HTR-8/SVneo (cell line): ENCODE results near the gene HPS3.
A peak's percentile ranks its signal among the peaks of the same experiment; 100 is the strongest.
"Not testable (repeated sequence)": the region's sequence is repeated elsewhere in the genome, so short reads cannot be mapped to it uniquely, and the experiment has no call there.

Experiments
- DNase-seq: peaks from one replicate; pipeline ENCODE4 v3.0.0; 2011; ENCODE audit warnings: low spot score, mixed read lengths; ENCODE audit not compliant: insufficient read length
- FAIRE-seq: peaks from 2 replicates; lab custom pipeline; 2011; peaks lifted over from hg19 to GRCh38; lab: Jason Lieb, UNC

Gene HPS3

GRCh38 chr3:149129326-149130205 lies at the start of gene HPS3:
Gene HPS3 (plus strand): TSS chr3:149129638. CDS start chr3:149129724, 86 bp downstream.
- DNase-seq, result peak; percentile 89

GRCh38 chr3:149080011-149080698 lies 49.3 kb upstream of the HPS3 start:
- DNase-seq, result no peak
- FAIRE-seq, result no peak

More at GRCh38 chr3:149129326-149130205, at the start of gene HPS3:
- FAIRE-seq, result peak; percentile 88

- peak; percentile 28 for DNase-seq
- FAIRE-seq, result no peak
Observed at GRCh38 chr3:149080699-149081091, 48.7 kb upstream of the HPS3 start.

GRCh38 chr3:149081772-149082171 lies 47.7 kb upstream of the HPS3 start:
- no peak for FAIRE-seq
- DNase-seq, result no peak

- DNase-seq (peak; percentile 17), FAIRE-seq (no peak)
Observed at GRCh38 chr3:149085828-149086231, 43.6 kb upstream of the HPS3 start.

- FAIRE-seq (peak; percentile 93), DNase-seq (peak; percentile 99)
Observed at GRCh38 chr3:149086232-149086988, 43.0 kb upstream of the HPS3 start, which contains the start of gene HLTF. Gene HLTF (minus strand): TSS chr3:149086533. CDS start chr3:149086336, 197 bp downstream.

GRCh38 chr3:149087208-149087607 lies 42.2 kb upstream of the HPS3 start:
- FAIRE-seq, result no peak
- no peak for DNase-seq

GRCh38 chr3:149089395-149089794 lies 40.0 kb upstream of the HPS3 start:
- no peak for FAIRE-seq
- no peak for DNase-seq

- no peak for FAIRE-seq
- no peak for DNase-seq
Observed at GRCh38 chr3:149090461-149090860, 39.0 kb upstream of the HPS3 start.

- no peak for DNase-seq
- no peak for FAIRE-seq
Observed at GRCh38 chr3:149090907-149091306, 38.5 kb upstream of the HPS3 start.

GRCh38 chr3:149091983-149092382 lies 37.5 kb upstream of the HPS3 start:
- DNase-seq (no peak), FAIRE-seq (no peak)

GRCh38 chr3:149095487-149095886 lies 34.0 kb upstream of the HPS3 start:
- FAIRE-seq (no peak), DNase-seq (no peak)

- FAIRE-seq, DNase-seq: not testable (repeated sequence)
Observed at GRCh38 chr3:149097987-149098386, 31.5 kb upstream of the HPS3 start.

GRCh38 chr3:149101154-149101553 lies 28.3 kb upstream of the HPS3 start:
- DNase-seq, result no peak
- no peak for FAIRE-seq

GRCh38 chr3:149101641-149102040 lies 27.8 kb upstream of the HPS3 start:
- FAIRE-seq (no peak), DNase-seq (no peak)

GRCh38 chr3:149104484-149104883 lies 25.0 kb upstream of the HPS3 start:
- DNase-seq (no peak), FAIRE-seq (no peak)

GRCh38 chr3:149114458-149114857 lies 15.0 kb upstream of the HPS3 start:
- FAIRE-seq (no peak), DNase-seq (no peak)

- no peak for FAIRE-seq
Observed at GRCh38 chr3:149115114-149115513, 14.3 kb upstream of the HPS3 start.

GRCh38 chr3:149118724-149119123 lies 10.7 kb upstream of the HPS3 start:
- FAIRE-seq (no peak), DNase-seq (no peak)

More at GRCh38 chr3:149115114-149115513, 14.3 kb upstream of the HPS3 start:
- no peak for DNase-seq

- FAIRE-seq (no peak), DNase-seq (no peak)
Observed at GRCh38 chr3:149119466-149119865, 10.0 kb upstream of the HPS3 start.
